ENCODE data around the gene TRAPPC6A.

- no peak for TF ChIP-seq HHEX (CRISPR knock-in tag; IDR thresholded peaks at IDR 0.05)
- no peak for TF ChIP-seq MTA1 (CRISPR knock-in tag; IDR thresholded peaks at IDR 0.05; ENCODE audit: borderline replicate concordance)
- no peak for TF ChIP-seq ISL2 (CRISPR knock-in tag; IDR thresholded peaks at IDR 0.05)
- TF ChIP-seq MAFF (IDR thresholded peaks at IDR 0.05; ENCODE audit: low read depth, low read length) = no peak
- no peak for TF ChIP-seq CTCF (CRISPR knock-in tag; IDR thresholded peaks at IDR 0.05)
- TF ChIP-seq POLR2A (IDR thresholded peaks at IDR 0.05; ENCODE audit: insufficient read depth in 1 of 2, low read depth in 2 of 2, low read length in 2 of 2) = no peak
- TF ChIP-seq EZH2 (conservative IDR thresholded peaks at IDR 0.05; ENCODE audit: low read depth, low read length) = no peak
- no peak for TF ChIP-seq ZNF276 (CRISPR knock-in tag; IDR thresholded peaks at IDR 0.05; ENCODE audit: low read depth)
- no peak for TF ChIP-seq MAFK (conservative IDR thresholded peaks at IDR 0.05 in 1 of 2, IDR thresholded peaks at IDR 0.05 in 1 of 2; ENCODE audit: low read length in 2 of 2)
- TF ChIP-seq ETS1 (CRISPR knock-in tag; IDR thresholded peaks at IDR 0.05) = no peak
- TF ChIP-seq ZZZ3 (CRISPR knock-in tag; IDR thresholded peaks at IDR 0.05; ENCODE audit: borderline replicate concordance) = no peak
Measured at GRCh38 chr19:45146251-45146650, 31.8 kb downstream of the TRAPPC6A start.

Data from HepG2 (cell line).